B cell (primary cell): ENCODE measurements around the gene BNC2. TPM values are rescaled to one million over a fixed set of nuclear protein-coding genes. Genes with fewer than 3 reads are reported as not detected.

Experiments used
- ATAC-seq: fragments of 200-7000 bp; cut with Tn5 transposase; one replicate; pipeline ENCODE4 v1.10.0; 2021; ENCODE audit warnings: low read depth, mild to moderate bottlenecking, moderate number of reproducible peaks, moderate library complexity
- CTCF ChIA-PET: fragments of 350-600 bp; sonication (Branson Sonifier 250); formaldehyde crosslinking; loops from one replicate; lab custom pipeline; 2021; ENCODE audit warnings: antibody characterized with exemption, inconsistent platforms; lab: Charles Lee
- POLR2A ChIA-PET: fragments of 350-600 bp; sonication (Branson Sonifier 250); formaldehyde crosslinking; loops from one replicate; lab custom pipeline; 2021; ENCODE audit warnings: antibody characterized with exemption; lab: Charles Lee
- DNase-seq: peaks from one replicate; pipeline ENCODE4 v3.0.0; 2013
- H2AFZ ChIP-seq: 2 replicates; pipeline ENCODE4 v1.6.1; 2012; ENCODE audit warnings: mild to moderate bottlenecking, low read depth, low read length; ENCODE audit not compliant: insufficient read depth, poor library complexity, severe bottlenecking
- H3K27ac ChIP-seq, 2 donors: 1 replicate in 1 of 2; 2 replicates in 1 of 2; pipeline ENCODE4 v1.5.1; 2012 to 2013; ENCODE audit warnings: low read length in 2 of 2, mild to moderate bottlenecking in 2 of 2, moderate library complexity in 1 of 2
- H3K27me3 ChIP-seq, 4 experiments: fragments of 200-600 bp in 1 of 4; sonication (generic) in 1 of 4; replicated peaks in 1 of 4; 1 replicate in 2 of 4; 2 replicates in 2 of 4; pipeline versions ENCODE4 v1.6.1 to v1.7.0; 2013 to 2016; ENCODE audit warnings: low read length in 3 of 4, mild to moderate bottlenecking in 2 of 4, mixed read lengths in 1 of 4, moderate library complexity in 1 of 4; ENCODE audit not compliant: insufficient read depth in 4 of 4, control insufficient read depth in 3 of 4; ENCODE audit errors: control extremely low read depth in 1 of 4
- H3K36me3 ChIP-seq, 2 experiments: replicated peaks in 1 of 2; 1 replicate in 1 of 2; 2 replicates in 1 of 2; pipeline versions ENCODE4 v1.6.1 to v1.7.1; 2013; ENCODE audit warnings: low read length in 1 of 2; ENCODE audit not compliant: insufficient read depth in 2 of 2, control insufficient read depth in 1 of 2; ENCODE audit errors: control extremely low read depth in 1 of 2, extremely low read depth in 1 of 2
- H3K4me1 ChIP-seq, 2 donors: fragments of 200-600 bp in 1 of 2; sonication (generic) in 1 of 2; 1 replicate in 1 of 2; 2 replicates in 1 of 2; pipeline versions ENCODE4 v1.5.1 to v1.6.1; 2013 to 2017; ENCODE audit warnings: low read length in 2 of 2; ENCODE audit not compliant: control insufficient read depth in 2 of 2, insufficient read depth in 2 of 2
- H3K4me2 ChIP-seq: replicated peaks from 2 replicates; pipeline ENCODE3; 2012; ENCODE audit warnings: mild to moderate bottlenecking, low read depth, low read length; ENCODE audit not compliant: poor library complexity, severe bottlenecking
- H3K4me3 ChIP-seq, 5 experiments: fragments of 200-600 bp in 1 of 5; sonication (generic) in 1 of 5; 1 replicate in 3 of 5; 2 replicates in 2 of 5; pipeline versions ENCODE4 v1.5.1 to v1.7.0; 2011 to 2016; ENCODE audit warnings: low read length in 4 of 5, mild to moderate bottlenecking in 4 of 5, low read depth in 2 of 5, control low read depth in 1 of 5, moderate library complexity in 1 of 5; ENCODE audit not compliant: insufficient read depth in 1 of 5; ENCODE audit errors: control extremely low read depth in 1 of 5, extremely low read depth in 1 of 5
- H3K79me2 ChIP-seq: fragments of 200-600 bp; sonication (generic); one replicate; pipeline ENCODE4 v1.6.0; 2016; ENCODE audit warnings: low read length; ENCODE audit not compliant: control insufficient read depth, insufficient read depth
- H3K9ac ChIP-seq: fragments of 200-600 bp; sonication (generic); 2 replicates; pipeline ENCODE4 v1.6.1; 2017; ENCODE audit warnings: mild to moderate bottlenecking, low read length, moderate library complexity
- H3K9me3 ChIP-seq, 3 donors: one replicate each; pipeline versions ENCODE4 v1.6.1 to v1.7.1; 2013; ENCODE audit warnings: low read length in 2 of 3; ENCODE audit not compliant: control insufficient read depth in 2 of 3, insufficient read depth in 1 of 3; ENCODE audit errors: control extremely low read depth in 1 of 3
- H4K20me1 ChIP-seq: 2 replicates; pipeline ENCODE4 v1.6.0; 2012; ENCODE audit warnings: mild to moderate bottlenecking, low read length; ENCODE audit not compliant: insufficient read depth, control insufficient read depth, poor library complexity, severe bottlenecking
- H3K27ac Mint-ChIP-seq: one replicate; pipeline ENCODE4 v1.8.0; 2021; ENCODE audit warnings: mixed read lengths
- H3K27me3 Mint-ChIP-seq: one replicate; pipeline ENCODE4 v1.8.0; 2021; ENCODE audit warnings: mixed read lengths
- H3K4me1 Mint-ChIP-seq: one replicate; pipeline ENCODE4 v1.8.0; 2021; ENCODE audit warnings: mixed read lengths
- H3K4me3 Mint-ChIP-seq: one replicate; pipeline ENCODE4 v1.8.0; 2021; ENCODE audit warnings: mixed read lengths
- H3K9me3 Mint-ChIP-seq: one replicate; pipeline ENCODE4 v1.8.0; 2022; ENCODE audit warnings: mixed read lengths; ENCODE audit not compliant: insufficient read depth
- EZH2 ChIP-seq: IDR thresholded peaks from 2 replicates; pipeline ENCODE4 v1.6.1; 2012; ENCODE audit warnings: borderline replicate concordance, low read depth, mild to moderate bottlenecking, moderate library complexity, low read length; ENCODE audit not compliant: insufficient read depth, poor library complexity, severe bottlenecking
- WGBS: methylation state at CpG from one replicate; pipeline ENCODE4 v1.1.5; 2013; ENCODE audit warnings: missing lambda C conversion rate; ENCODE audit not compliant: insufficient coverage; 5-methylcytosine and 5-hydroxymethylcytosine counted together
- intact Hi-C: fragments of 100-400 bp; cut with micrococcal nuclease; formaldehyde crosslinking; loops from one replicate; pipeline ENCODE4 v1.10.0; 2022
- polyA plus RNA-seq: library from polyadenylated mRNA; depleted of rRNA; stranded (reverse); fragments of >200 nt; gene quantifications from 2 replicates; pipeline ENCODE4 v1.2.3, GENCODE V29; 2012
- total RNA-seq, 2 donors: library from RNA; stranded (reverse); fragments of 120-200 nt in 1 of 2; gene quantifications; 1 replicate in 1 of 2; 2 replicates in 1 of 2; pipeline versions ENCODE4 v1.2.3 to v1.2.4, GENCODE V29; 2013 to 2022
- TF ChIP-seq, protein P1 (sequence below): fragments of 200-600 bp; IDR thresholded peaks from one replicate; pipeline ENCODE4 v1.8.0; 2022; ENCODE audit warnings: antibody characterized with exemption, mild to moderate bottlenecking

The BNC2 gene
- total and polyA plus RNA-seq, 2 donors (not counting 1 experiment from before 2014, with no cell fraction given) = 0.01 TPM; not detected in 1

DNA sequence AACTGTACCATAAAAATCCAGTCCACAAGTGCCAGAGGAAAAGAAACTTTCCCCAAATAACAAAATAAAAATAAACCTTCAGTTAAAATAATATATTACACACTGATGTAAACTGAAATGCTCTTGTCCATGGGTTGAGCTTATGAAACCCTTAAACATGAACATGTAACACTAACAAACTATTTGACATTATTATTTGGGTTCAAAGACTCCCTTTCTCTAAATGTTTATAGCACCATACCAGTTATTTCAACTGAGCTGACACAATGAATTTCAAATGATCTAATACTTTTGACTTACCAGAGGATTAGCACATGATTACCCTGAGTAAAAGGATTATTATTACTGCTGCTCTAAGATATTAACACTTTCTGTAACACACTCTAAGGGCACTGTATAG lies 251.1 kb downstream of the BNC2 start:
- H3K9me3 Mint-ChIP-seq = no peaks in the 10 kb centered on the region
- ATAC-seq (no peak), DNase-seq (no peak)
- intact Hi-C loops = no loop called here
- no peak overlapping the region for H3K27ac Mint-ChIP-seq
- no peak overlapping the region for H3K4me2 ChIP-seq
- H3K4me3 ChIP-seq = no peak overlapping the region
- no peak overlapping the region for H3K27ac ChIP-seq
- H3K79me2 ChIP-seq = no peaks in the 10 kb centered on the region
- ChIA-PET POLR2A (no interaction called here), CTCF (no interaction called here)
- H3K4me1 ChIP-seq = no peaks in the 10 kb centered on the region
- H3K9ac ChIP-seq = no peak overlapping the region
- H3K27me3 Mint-ChIP-seq = no peaks in the 10 kb centered on the region
- TF ChIP-seq, protein P1, sequence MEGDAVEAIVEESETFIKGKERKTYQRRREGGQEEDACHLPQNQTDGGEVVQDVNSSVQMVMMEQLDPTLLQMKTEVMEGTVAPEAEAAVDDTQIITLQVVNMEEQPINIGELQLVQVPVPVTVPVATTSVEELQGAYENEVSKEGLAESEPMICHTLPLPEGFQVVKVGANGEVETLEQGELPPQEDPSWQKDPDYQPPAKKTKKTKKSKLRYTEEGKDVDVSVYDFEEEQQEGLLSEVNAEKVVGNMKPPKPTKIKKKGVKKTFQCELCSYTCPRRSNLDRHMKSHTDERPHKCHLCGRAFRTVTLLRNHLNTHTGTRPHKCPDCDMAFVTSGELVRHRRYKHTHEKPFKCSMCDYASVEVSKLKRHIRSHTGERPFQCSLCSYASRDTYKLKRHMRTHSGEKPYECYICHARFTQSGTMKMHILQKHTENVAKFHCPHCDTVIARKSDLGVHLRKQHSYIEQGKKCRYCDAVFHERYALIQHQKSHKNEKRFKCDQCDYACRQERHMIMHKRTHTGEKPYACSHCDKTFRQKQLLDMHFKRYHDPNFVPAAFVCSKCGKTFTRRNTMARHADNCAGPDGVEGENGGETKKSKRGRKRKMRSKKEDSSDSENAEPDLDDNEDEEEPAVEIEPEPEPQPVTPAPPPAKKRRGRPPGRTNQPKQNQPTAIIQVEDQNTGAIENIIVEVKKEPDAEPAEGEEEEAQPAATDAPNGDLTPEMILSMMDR = no peak
- TF ChIP-seq EZH2 = no peak
- H2AFZ ChIP-seq = no peak overlapping the region
- no peaks in the 10 kb centered on the region for H3K27me3 ChIP-seq
- no peaks in the 10 kb centered on the region for H3K4me1 Mint-ChIP-seq
- H4K20me1 ChIP-seq = no peaks in the 10 kb centered on the region
- no peaks in the 10 kb centered on the region for H3K9me3 ChIP-seq
- no peak overlapping the region for H3K4me3 Mint-ChIP-seq
- no peaks in the 10 kb centered on the region for H3K36me3 ChIP-seq

DNA sequence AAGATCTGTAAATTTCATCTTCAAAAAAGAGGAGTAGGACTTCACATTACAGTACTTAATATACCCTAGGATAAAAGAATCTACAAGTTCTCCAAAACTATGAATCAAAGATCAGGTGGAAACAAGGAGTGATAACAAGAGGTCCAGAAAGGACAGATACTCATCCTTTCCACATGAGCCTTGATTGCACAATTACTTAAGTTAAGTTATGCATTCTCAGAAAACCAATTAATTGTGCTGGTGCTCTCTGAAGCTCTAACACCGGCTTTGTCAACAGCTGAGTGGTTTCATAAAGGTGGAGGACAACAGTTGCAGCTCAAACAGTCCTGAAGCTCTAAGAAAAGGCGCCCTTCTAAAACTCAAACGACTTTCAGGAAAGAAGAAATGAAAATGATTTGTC lies 251.9 kb downstream of the BNC2 start:
- no peaks in the 10 kb centered on the region for H3K9me3 Mint-ChIP-seq
- no peak overlapping the region for H3K4me2 ChIP-seq
- ATAC-seq (no peak), DNase-seq (no peak)
- no peaks in the 10 kb centered on the region for H3K27me3 ChIP-seq
- POLR2A ChIA-PET = no interaction called here
- intact Hi-C loops = no loop called here
- H3K4me1 Mint-ChIP-seq = no peaks in the 10 kb centered on the region
- no peak overlapping the region for H3K27ac Mint-ChIP-seq
- H3K27ac ChIP-seq = no peak overlapping the region
- no peaks in the 10 kb centered on the region for H3K36me3 ChIP-seq
- 83% methylated on average over 1 of the region's 3 CpGs for WGBS
- no peaks in the 10 kb centered on the region for H3K4me1 ChIP-seq
- H2AFZ ChIP-seq = no peak overlapping the region
- no peaks in the 10 kb centered on the region for H4K20me1 ChIP-seq
- TF ChIP-seq, protein P1 = no peak
- no peak for TF ChIP-seq EZH2
- no peak overlapping the region for H3K4me3 Mint-ChIP-seq
- no peak overlapping the region for H3K4me3 ChIP-seq
- no peaks in the 10 kb centered on the region for H3K9me3 ChIP-seq
- CTCF ChIA-PET = no interaction called here
- H3K79me2 ChIP-seq = no peaks in the 10 kb centered on the region
- no peaks in the 10 kb centered on the region for H3K27me3 Mint-ChIP-seq
- no peak overlapping the region for H3K9ac ChIP-seq
